HG03139 (cell line): ENCODE data around the gene MMP17.

Source experiments
- ATAC-seq: cut with Tn5 transposase; IDR thresholded peaks from one replicate; pipeline ENCODE4 v1.9.1; 2021; ENCODE audit not compliant: unreplicated experiment

MMP17 gene

DNA sequence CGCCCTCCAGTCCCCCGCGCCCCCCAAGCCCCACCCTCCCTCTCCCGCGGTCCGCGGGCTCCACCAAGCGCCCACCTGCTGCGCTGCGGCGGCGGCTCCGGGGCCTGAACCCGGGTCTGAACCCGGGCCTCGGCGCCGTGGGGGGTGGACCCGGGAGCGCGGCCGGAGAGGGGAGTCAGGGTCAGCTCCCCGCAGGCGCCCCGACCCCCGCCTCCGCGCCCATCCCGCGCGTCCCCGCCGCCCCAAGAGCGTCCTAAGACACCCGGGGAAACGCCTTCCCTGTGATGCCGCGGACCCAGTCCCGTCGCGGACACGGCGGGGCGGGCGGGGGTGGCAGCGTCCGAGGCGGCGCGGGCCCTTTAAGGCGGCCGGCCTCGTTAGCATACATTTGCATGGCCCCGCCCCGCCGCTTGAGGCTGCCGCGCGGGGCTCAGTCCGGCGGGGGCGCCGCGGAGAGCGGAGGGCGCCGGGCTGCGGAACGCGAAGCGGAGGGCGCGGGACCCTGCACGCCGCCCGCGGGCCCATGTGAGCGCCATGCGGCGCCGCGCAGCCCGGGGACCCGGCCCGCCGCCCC lies at the start of gene MMP17:
Gene MMP17 (plus strand): TSS at position 433 of the 574 bp plus-strand sequence. CDS start 102 bp downstream, at position 535.
- ATAC-seq, result peak; percentile 72

DNA sequence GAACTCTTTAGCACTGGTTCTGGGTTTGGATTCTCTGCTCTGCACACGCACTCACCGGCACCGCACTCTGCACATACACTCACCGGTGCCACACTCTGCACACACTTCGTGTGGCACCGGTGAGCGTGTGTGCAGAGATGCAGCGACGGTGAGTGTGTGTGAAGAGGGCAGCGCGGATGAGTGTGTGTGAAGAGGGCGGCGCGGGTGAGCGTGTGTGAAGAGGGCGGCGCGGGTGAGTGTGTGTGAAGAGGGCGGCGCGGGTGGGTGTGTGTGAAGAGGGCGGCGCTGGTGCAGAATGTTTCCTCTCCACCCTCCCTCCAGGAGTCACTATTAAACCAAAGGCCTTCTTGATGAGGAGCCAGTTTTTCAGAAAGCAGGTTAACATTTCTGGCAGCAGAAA lies 49.2 kb upstream of the MMP17 start:
- ATAC-seq, result no peak

DNA sequence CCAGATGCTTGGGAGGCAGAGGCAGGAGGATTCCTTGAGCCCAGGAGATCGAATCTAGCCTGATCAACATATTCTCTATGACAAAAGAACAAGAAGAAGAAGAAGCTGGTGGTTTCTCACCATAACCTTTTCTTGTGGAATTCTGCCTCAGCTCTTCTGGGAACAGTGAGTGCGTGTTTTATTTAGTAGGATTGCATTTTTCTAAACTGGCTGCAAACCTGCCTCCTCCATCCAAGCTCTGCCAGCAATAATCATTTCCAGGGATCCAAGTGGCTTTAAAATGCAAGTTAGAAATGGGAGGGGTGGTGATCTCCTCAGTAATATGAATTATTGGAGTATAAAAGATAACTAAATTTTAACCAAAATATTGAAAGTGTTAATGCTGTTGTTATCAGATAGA lies 46.1 kb upstream of the MMP17 start:
- no peak for ATAC-seq

DNA sequence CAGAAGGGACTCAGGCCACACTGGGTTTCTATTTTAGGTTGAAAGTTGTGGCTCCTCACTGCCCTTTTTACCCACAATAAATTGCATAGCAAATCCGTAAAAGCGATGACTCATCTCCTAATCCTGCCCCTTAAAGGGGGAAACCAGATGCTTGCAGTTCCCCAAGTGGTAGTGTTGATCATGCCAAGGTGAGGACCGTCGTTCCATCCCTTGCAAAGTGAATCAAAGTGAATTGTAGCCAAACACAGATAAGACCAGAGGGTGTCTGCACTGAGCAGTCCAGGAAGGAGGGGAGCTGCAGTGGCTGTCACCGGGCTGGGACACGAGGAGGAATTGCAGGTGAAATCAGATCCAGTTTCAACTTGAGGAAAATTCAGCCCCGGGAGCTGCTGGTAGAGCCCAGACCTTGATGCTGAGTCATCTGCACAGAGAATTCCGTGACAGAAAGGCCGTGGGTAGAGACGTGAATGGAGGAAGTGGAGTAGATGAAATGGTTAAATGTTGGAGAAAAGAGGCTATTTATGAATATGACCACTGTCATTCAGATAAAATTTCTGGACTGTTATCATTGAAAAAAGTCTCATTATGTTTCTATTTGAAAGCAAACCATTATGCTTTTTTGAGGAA lies 44.2 kb upstream of the MMP17 start:
- no peak for ATAC-seq

DNA sequence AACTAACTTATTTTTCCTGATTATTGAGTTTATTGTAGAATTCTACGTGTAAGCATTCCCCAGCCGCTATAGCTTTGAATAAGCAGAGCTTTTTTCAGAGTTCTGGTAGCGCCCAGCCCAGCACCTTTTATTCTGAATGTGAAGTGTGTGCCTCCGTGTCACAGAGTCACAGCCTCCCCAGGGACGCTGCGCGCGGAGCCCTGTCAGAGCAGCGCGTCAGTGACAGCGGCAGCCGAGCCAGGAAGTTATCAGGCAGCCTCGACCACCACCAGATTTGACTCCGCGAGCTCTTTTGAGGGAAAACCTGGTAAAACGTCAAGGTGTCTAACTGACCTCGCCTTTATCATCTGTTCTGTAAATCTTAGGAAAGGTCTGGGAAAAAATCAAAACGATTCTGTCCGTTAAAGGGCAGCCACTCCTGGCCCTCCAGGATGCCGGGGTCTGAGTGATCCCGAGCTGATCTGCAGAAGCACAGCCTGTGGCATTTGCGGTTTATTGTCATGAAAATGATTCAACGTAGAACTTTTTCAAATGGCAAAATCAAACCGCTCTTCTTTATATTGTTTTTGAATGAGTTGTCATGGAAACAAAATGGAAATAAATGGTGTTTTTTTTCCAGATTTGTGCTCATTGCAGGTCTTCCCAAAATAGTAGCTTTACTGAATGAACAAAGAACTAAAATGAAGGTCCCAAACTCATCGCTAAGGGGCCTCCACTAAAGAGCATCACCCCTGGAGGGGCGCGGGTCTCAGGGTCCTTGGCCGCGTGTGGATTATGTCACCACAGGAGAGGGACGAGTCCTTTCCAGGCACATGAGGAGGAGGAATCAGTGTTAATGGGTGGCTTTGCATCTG lies 43.1 kb upstream of the MMP17 start:
- ATAC-seq, result no peak

DNA sequence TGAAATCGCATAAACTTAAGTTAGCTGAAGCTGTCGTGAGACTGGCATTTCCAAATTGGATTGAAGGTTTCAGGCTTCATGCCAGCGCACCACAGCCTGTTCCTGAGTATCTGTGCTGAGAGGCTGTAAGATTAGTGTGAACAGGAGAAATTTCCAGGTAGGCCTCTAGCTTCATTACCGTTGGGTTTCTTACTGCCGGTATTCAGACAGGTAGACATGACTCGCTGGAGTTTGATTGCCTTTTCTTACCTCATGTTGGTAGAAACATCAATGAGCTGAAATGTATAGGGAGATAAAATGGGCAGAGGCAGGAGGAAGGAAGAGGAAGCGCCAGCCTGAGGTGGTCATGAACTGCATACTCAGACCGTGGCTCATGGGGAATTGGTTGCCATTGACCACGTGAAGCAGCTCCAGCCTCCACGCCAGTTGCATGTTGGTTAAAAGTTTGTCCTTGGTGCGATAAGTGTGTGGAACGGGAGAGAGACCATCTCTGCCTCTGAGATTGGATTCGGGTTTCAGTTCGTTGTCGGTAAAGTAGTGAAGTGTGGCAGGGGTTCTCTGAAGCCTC lies 42.3 kb upstream of the MMP17 start:
- ATAC-seq, result no peak

DNA sequence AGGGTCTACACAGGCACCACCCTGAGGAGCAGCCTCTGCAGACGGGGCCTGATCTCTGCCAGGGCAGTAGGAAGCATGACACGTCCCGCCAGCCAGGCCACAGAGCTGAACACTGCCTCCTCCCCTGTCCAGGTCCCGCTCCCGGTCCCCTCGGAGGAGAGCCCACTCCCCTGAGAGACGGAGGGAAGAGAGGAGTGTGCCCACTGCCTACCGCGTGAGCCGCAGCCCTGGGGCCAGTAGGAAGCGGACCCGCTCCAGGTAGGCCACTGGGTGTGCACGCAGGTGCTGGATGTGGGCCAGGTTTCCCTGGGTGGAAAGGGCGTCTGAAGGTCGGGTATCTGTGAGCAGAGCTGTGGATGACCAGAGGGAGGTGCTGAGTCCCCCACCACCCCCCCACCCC lies 41.9 kb upstream of the MMP17 start:
- no peak for ATAC-seq

DNA sequence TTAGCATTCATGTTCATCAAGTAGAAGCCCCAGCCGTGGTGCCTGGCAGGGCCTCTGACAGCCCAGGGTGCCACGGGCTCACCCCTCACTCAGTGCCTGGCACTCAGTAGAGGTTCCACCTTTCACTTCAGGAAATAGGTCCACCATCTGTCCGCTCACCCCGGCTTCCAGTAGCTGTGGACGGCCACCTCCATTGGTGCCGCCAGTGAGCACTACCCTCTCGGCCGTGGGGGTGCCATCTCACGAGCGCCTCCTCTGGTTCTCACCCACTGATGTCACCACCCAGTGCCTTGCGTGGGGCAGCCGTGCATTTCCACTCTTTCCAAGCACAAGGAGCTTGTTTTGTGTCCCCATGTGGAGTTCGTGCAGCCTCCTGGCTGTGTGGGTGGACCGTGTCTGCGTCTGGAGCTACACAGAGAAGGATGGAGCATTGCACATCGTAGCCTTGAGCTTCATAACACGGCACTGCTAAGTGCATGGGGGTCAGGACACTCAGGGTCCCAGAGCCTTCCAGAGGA lies 41.0 kb upstream of the MMP17 start:
- no peak for ATAC-seq

DNA sequence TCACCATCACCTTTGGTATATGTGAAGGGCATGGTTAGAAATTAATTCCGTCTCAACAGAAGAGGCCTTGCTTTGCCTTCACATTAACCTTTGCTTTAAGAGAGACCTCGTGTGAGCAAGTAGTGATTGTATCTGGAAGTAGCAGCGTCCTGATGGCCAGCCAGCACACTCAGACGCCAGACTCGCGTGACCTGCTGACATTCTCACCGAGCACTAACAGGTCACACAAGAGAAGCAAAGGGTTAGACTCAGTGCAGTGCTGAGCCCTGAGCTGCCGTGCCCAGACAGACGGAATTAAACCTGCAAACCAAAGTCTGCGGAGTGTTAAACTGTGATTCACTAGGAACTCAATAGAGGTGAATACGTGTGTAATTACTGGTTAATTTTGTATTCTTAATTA lies 40.1 kb upstream of the MMP17 start:
- no peak for ATAC-seq

DNA sequence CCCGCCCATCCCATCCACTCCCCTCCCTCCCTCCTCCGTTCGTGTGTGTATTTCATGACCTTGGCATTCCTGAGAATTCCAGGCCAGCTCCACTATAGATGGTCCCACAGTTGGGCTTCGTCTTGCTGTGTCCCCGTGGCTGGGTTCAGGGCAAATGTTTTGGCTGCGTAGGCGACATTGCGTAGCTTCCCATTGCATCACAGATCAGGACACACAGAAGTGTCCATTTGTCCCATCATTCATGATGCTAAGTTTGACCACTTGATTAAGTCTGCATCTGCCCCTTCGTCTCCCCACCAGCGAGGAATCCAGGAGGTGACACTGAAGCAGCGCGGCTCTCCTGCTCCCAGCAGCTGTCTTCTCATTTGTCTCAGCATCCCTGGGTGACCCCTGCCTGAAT lies 38.6 kb upstream of the MMP17 start:
- ATAC-seq, result no peak

DNA sequence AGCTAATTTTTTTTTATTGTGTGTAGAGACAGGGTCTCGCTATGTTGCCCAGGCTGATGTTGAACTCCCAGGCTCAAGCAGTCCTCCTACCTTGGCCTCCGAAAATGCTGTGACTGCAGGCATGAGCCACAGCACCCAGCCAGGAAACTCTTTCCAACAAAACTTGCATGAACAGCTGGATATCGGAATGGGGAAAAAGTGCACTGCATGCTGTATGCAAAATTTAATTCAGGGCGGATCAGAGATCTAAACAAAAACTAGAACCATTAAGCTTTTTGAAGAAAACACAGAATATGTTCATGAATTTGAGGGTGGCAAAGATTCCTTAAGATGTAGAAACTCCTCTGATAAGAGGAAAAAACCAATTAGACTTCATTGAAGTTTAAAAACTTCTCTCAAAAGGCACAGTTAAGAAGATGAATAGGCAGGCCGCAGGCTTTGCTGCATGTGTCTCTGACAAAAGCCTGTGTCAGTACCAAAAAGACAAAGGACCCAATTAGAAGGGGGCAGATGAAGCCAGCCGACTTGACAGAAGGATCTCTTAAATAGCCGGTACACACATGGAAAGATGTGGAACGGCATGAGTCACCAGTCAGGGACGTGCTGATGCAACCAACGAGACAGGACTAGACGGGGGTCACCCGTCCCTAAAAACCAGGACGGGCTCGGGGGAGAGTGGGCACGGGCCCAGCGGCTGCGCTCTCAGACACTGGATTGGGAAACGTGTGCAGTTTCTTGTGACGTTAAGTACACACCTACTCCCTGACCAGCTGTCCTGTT lies 34.8 kb upstream of the MMP17 start:
- no peak for ATAC-seq

DNA sequence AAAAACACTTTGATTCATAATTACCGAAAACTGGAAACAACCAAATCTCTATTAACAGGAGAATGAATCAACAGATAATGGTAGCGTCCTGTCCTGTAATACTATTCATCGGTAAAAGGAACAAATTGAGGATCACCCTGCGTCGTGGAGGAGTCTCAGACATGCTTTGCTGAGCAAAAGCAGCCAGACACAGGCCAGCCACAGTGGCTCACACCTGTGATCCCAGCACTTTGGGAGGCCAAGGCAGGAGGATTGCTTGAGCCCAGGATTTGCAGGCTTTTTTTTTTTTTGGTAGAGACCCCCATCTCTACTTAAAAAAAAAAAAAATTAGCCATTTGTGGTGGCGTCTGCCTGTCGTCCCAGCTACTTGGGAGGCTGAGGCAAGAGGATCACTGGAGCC lies 34.1 kb upstream of the MMP17 start:
- ATAC-seq, result no peak

DNA sequence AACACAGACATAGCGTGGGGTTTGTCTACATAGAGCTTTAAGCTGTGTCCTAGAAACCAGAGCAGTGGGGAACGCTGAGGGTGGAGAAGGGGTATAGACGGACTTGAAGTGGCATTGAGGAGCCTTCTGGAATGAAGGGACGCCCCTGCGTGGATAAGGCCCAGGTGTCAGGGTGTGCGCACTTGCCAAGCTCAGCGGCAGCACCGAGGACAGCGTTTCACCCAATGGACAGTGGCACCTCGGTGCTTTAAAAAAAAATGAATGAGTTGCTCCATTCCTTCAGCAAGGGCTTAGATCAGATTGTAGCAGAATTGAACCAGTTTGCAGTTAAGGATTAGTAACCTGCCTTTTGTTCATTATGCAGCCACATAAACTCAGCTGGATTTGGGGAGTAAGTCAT lies 33.6 kb upstream of the MMP17 start:
- no peak for ATAC-seq

DNA sequence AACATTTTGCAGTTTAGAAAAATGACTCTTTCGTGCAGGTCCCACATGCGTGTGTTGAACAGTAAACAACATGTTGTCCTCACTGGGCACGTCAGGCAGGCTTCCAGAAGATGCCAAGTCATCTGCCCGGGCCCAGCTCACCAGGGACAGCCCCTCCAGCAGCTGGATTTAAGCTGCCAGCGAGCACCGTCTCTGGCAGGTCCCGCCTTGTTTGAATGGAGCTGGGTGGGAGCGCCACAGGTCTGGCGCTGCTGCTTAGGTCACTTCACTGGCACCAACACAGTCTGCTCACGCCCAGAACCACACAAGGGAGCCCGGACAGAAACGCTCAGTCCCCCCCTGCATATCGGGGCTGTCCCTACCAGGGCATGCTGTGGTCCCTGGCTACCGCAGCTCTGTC lies 33.1 kb upstream of the MMP17 start:
- no peak for ATAC-seq

DNA sequence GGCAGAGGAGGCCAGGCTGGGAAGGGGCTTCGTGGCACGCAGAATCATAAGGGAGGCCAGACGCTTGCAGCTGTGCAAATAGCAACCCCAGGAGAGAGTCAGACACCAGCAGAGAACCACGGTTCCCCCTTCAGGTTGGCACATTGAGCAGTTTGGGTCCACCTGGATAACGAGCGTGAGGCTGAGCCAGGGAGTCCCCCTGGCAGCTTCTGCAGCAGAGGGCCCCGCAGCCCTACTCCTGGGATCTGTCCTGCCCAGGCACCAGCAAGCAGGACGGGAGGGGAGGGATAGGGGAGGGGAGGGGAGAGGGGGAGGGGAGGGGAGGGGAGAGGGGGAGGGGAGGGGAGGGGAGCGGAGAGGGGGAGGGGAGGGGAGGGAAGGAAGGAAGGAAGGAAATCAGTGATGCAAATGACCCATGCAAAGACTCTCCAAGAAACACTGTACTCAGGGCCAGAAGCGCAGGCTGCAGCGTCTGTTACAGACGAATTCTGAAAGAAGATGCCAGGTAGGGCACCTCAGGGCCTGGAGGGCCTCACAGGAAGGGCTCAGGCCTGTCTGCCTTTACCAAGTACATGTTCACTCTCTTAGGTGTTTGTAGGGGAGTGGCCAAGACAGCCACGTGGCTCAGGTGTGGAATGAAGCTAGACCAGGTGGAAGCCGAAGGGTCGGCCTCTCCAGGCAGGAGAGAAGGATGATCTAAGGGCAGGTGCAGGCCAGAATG lies 32.3 kb upstream of the MMP17 start:
- no peak for ATAC-seq

DNA sequence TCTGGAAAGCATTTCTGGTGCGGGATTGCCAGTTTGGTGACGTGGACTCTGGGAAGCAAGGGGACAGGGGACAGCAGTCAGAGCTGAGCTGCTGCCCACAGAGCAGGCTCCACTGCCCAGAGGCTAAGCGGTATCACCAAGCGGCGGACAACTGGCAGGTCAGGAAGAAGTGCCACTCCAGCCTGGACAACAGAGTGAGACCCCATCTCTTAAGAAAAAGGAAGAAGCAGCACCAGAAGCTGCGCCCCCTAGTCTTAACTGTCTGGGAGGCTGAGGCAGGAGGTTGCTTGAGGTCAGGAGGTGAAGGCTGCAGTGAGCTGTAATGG lies 31.8 kb upstream of the MMP17 start:
- ATAC-seq, result no peak

DNA sequence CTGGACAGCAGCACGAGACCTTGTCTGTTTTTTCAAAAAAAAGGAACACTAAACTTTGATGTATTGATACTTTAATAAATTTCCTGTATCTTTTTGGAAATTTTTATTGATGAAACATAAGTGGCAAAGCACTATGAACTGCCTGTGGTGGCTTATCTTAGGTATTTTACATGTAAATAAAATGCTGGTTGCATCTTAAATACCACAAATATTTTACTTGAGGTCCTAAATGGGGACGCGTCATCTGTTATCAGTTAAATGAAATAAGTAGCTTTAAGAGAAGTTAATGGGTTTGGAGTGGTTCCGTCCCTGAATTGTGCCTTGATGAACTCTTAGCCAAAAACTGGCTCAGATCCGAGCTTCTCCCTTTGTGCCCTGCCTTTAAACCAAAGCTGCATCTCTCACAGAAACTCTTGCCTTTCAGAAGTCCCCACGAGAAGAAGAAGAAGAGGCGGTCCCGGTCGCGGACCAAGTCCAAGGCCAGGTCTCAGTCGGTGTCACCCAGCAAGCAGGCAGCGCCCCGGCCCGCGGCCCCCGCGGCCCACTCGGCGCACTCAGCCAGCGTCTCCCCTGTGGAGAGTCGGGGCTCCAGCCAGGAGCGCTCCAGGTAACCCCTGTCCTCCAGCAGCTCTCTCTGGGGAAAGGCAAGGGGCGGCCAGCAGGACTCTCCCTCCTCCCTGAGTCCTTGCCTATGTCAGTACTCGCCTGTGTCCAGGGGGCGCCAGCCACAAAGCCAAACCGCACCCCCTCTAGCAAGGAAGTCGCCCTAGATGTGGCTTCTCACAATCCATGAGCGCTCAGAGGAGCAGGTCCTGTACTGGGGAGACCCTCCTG lies 31.2 kb upstream of the MMP17 start:
- no peak for ATAC-seq

DNA sequence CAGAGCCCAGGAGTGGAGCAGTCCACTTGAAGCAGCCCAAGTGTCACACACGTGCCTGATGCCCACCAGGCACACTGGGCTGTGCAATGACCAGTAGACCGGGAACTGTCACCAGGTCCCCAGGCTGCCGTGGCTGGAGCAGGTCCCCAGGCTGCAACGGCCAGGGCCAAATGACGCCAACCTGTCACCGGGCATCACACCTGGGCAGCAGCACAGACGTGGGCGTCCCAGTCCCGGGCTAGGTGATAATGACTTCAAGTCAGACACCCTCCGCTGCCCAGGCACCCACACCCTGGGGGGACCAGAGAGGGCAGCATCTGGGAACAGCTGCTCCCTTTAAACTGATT lies 30.6 kb upstream of the MMP17 start:
- no peak for ATAC-seq

DNA sequence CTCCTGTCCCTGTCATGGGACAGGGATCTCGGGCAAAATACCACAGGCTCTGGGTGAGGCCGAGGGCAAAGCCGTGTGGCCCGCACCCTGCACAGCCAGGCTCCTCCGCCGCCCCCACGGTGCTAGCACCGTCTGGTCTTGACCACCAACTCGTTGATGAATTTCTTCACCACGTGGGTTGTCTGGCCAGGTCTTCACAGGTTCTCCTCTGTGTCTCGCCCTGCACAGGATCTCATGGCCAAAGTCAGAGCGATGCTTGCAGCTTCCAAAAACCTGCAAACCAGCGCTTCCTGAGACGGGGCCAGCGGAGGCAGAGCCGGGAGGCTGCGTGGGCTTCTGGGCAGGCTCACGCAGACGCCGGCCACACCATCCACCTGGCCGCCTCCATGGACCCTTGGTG lies 29.0 kb upstream of the MMP17 start:
- no peak for ATAC-seq
